Occipital lobe (tissue), 2 donors: Measurements from ENCODE around the gene FETUB. TPM values are rescaled to one million over a fixed set of nuclear protein-coding genes. Genes with fewer than 3 reads are reported as not detected.
"Not testable (repeated sequence)": the region's sequence is repeated elsewhere in the genome, so short reads cannot be mapped to it uniquely, and the experiment has no call there.

ENCODE experiments used
- DNase-seq: peaks from one replicate; lab custom pipeline; 2025; lab: John Stamatoyannopoulos, UW
- total RNA-seq: library from RNA; depleted of rRNA; stranded (reverse); fragments of >200 nt; gene quantifications from one replicate; pipeline ENCODE4 v1.2.3, GENCODE V29; 2014

FETUB gene
- total RNA-seq, 1 donor from 2014 or later, result not detected

DNA sequence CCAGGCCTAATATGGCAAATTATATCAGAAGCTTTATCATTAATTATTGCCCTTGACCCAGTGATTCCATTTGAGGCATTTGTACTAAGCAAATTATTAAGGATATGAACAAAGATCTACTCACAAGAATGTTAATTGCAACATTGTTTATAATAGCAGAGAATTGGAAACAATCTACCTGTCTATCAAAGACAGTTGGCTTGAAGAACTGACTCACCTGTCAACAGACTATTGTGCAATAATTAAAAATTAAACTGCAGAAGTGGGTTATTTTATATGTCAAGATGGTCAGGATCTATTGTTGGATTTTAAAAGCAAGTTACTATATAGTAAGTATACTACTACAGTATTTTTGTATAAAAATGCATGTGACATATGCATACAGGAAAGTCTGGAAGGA is 6.7 kb upstream of the FETUB start:
- no peak for DNase-seq

- not testable (repeated sequence) for DNase-seq
These were observed 6.0 kb upstream of the FETUB start for GRCh38 chr3:186634207-186634606.

DNA sequence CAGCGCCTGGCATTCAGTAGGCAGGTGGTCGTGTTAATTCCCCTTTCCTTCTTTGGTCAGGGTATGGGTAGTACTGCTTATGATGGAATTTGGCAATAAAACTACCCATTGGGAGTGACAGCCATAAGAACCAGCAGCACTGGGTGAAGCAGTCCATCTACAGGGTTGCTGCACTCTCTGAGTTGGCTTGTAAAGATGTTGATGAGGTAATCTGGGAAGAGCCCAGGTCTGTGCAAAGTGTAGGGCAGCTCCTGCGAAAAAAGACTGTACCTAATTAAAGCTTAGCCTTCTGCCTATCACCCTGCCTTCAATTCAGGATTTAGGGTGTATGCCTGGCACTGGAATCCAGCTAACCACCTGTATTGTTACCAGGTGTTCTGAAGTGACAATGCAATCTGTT is 4.7 kb upstream of the FETUB start:
- no peak for DNase-seq

- no peak for DNase-seq
These were observed 3.7 kb upstream of the FETUB start for GRCh38 chr3:186636536-186636935.

GRCh38 chr3:186637686-186638085 is 2.5 kb upstream of the FETUB start:
- DNase-seq, result no peak

GRCh38 chr3:186638259-186638658 is 1.9 kb upstream of the FETUB start:
- DNase-seq, result no peak

DNA sequence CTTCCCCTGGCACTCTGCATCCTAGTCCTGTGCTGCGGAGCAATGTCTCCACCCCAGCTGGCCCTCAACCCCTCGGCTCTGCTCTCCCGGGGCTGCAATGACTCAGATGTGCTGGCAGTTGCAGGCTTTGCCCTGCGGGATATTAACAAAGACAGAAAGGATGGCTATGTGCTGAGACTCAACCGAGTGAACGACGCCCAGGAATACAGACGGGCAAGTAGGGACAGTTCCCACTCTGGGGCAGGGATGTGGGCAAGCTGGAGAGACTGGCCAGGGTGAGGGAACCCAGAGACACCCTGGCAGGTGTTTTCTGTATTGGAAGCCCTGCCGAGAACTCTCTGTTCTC is 247 bp downstream of the FETUB start:
- peak; percentile 16 for DNase-seq

DNA sequence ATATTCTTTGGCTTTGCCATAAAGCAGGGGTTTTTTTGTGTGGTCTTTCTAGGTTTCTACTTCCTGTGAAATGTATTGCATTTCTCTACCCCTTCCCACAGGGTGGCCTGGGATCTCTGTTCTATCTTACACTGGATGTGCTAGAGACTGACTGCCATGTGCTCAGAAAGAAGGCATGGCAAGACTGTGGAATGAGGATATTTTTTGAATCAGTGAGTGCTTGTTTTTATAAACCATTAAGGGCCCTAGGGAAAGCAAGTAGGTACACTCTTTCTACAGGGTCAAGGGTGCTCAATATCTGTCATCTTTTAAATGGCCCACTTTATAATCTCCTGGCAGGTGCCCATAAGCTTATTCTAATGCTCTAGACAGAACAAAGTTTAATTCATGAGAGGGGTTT is 730 bp downstream of the FETUB start:
- no peak for DNase-seq

GRCh38 chr3:186642014-186642413 is 1.8 kb downstream of the FETUB start:
- DNase-seq, result no peak

- no peak for DNase-seq
These were observed 3.3 kb downstream of the FETUB start for GRCh38 chr3:186643493-186643892.

DNA sequence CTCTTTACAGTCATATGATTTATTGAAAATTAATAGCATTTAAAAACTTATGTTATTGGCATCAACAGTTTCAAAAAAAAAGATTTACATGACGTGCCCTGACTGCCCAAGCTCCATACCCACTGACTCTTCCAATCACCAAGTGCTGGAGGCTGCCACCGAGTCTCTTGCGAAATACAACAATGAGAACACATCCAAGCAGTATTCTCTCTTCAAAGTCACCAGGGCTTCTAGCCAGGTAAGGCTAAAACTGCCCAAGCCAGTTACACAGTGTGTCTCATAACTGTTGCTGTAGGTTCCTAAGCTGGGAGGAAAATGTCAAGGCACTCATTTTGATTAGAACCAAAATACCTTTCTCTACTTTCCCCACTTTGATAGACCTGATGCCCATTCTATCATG is 4.5 kb downstream of the FETUB start:
- no peak for DNase-seq

DNA sequence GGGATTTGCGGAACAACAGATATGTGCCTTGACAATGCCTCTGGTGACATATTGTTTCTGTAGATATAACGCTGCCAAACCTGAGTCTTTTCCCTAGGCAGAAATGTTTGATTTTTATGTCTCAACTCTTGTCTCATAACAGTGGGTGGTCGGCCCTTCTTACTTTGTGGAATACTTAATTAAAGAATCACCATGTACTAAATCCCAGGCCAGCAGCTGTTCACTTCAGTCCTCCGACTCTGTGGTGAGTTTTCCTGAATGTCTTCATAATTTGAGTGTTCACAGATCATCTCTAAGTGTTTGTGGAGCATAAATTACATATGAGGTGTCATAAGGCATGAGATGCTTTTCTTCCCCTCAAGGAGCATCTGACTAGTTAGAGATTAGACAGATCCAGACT is 5.9 kb downstream of the FETUB start:
- no peak for DNase-seq

DNA sequence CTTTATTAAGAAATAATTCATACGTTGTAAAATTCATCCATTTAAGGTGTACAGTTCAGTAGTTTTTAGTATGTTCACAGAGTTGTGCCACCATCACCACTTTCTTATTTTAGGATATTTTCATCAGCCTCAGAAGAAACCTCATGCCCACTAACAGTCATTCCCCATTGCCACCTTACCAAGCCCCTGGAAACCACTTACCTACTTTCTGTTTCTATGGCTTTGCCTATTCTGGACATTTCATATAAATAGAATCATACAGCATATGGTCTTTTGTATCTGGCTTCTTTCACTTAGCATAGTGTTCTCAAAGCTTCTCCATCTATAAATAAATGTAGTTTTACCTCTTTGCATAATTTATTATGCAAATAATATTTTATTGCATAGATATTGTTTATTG is 6.6 kb downstream of the FETUB start:
- no peak for DNase-seq

DNA sequence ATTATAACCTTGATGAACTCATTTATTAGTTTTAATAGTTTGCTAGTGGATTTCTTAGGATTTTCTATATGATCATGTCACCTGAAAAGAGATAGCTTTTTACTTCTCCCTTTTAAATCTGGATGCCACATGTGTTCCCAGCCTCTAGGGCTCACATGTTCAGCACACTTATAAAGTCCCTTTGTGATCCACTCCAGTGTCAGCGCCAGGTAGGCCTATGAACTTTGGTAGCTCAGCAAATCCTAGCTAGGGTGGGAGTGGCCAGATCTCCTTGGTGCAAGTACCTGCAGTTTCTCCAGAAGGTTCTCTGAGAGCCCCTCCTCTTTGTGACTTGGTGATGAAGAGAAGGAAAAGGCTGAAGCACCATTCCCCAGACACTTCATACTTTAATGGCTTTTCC is 8.7 kb downstream of the FETUB start:
- no peak for DNase-seq

GRCh38 chr3:186651678-186652215 is 11.5 kb downstream of the FETUB start:
- no peak for DNase-seq

- DNase-seq, result no peak
These were observed 13.0 kb downstream of the FETUB start for GRCh38 chr3:186653080-186653707.

DNA sequence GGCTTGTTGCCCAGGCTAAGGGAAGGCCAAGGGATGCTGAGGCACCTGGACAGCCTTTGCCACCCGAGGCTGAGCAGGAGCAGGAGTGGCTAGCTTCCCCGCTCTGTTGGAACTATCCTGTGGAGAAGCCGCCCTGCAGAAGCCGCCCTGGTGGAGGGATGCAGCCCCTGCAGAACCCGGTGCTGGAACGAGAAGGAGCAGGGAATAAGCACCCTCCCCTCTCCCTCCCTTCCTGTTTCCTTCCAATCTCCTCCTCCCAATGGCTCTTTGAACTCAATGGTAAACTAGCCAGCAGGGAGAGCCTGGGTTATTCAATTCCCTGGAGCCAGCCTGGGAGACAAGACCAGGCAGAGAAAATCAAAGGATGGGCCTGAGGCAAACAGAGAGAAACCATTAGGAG is 13.8 kb downstream of the FETUB start:
- no peak for DNase-seq

- DNase-seq, result no peak
These were observed 23.3 kb downstream of the FETUB start for GRCh38 chr3:186663361-186664118.

DNA sequence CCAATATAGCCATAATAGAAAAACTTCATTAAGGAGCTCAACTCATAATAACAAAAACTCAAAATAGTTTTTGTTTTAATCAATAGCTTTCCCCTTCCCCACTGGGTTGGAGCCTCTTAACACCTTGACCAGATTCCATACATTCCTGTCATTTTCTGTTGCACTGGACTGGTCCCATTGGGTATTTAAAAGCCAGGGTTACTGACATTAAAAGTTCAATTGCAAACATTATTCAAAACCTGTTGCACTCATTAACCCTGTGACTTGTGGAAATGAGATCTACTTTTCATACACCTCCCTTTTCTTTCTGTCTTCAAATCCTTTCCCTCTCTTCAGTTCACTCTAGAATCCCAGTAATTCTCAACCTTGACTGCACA is 23.9 kb downstream of the FETUB start:
- no peak for DNase-seq

- no peak for DNase-seq
These were observed 24.3 kb downstream of the FETUB start for GRCh38 chr3:186664506-186664905.

- DNase-seq, result no peak
These were observed 25.5 kb downstream of the FETUB start, which contains the start of gene HRG for GRCh38 chr3:186665625-186666188. Gene HRG, plus strand, starts transcription at chr3:186666014. Its CDS starts 18 bp downstream, at chr3:186666032.

GRCh38 chr3:186668426-186668825 is 28.2 kb downstream of the FETUB start:
- DNase-seq, result no peak
